Activated naive CD4-positive, alpha-beta T cell treated with anti-CD3 and anti-CD28 coated beads, Interleukin-2, amount 50 U/mL, for 24 hours (primary cell): ENCODE data around the gene C12orf56.
"Not testable (repeated sequence)": the region's sequence is repeated elsewhere in the genome, so short reads cannot be mapped to it uniquely, and the experiment has no call there.

Experiments used
- H3K27ac Mint-ChIP-seq: one replicate; pipeline ENCODE4 v1.8.0; 2021; ENCODE audit warnings: mild to moderate bottlenecking, mixed read lengths
- H3K27me3 Mint-ChIP-seq: one replicate; pipeline ENCODE4 v1.8.0; 2021; ENCODE audit warnings: mixed read lengths
- H3K36me3 Mint-ChIP-seq: one replicate; pipeline ENCODE4 v1.8.0; 2021; ENCODE audit warnings: mixed read lengths
- H3K4me1 Mint-ChIP-seq: one replicate; pipeline ENCODE4 v1.8.0; 2021; ENCODE audit warnings: mixed read lengths
- H3K4me3 Mint-ChIP-seq: one replicate; pipeline ENCODE4 v1.8.0; 2021; ENCODE audit warnings: mild to moderate bottlenecking, mixed read lengths
- H3K9me3 Mint-ChIP-seq: one replicate; pipeline ENCODE4 v1.8.0; 2021; ENCODE audit warnings: mixed read lengths

The C12orf56 gene

GRCh38 chr12:64243809-64244208 is 146.7 kb downstream of the C12orf56 start:
- H3K27me3 Mint-ChIP-seq = no peaks in the 10 kb centered on the region
- H3K4me1 Mint-ChIP-seq = no peaks in the 10 kb centered on the region
- no peaks in the 10 kb centered on the region for H3K36me3 Mint-ChIP-seq
- no peak overlapping the region for H3K27ac Mint-ChIP-seq
- no peaks in the 10 kb centered on the region for H3K9me3 Mint-ChIP-seq
- no peak overlapping the region for H3K4me3 Mint-ChIP-seq

GRCh38 chr12:64240781-64241180 is 149.8 kb downstream of the C12orf56 start:
- Mint-ChIP-seq H3K4me1 (no peaks in the 10 kb centered on the region), H3K4me3 (no peak overlapping the region), H3K27ac (no peak overlapping the region), H3K9me3 (no peaks in the 10 kb centered on the region), H3K27me3 (peaks cover 2% of the 10 kb centered on the region), H3K36me3 (no peaks in the 10 kb centered on the region)

DNA sequence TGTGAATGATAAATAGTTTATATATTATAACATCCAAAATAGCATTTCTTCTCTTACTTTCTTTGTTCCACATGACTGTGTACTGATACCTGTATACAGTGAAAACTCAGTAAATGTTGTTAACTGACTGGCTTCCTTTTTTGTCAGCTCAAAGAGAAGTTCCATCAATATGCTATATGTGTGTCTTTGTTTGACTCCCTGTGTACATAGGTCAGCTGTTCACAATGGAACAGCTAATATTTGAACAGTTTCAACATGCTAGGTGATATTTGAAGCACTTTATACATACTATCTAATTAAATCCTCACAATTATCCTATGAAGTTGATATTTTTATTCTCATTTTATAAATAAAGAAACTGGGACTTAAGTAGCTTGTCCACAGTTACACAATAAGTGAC is 153.2 kb downstream of the C12orf56 start:
- H3K27me3 Mint-ChIP-seq = peaks cover 2% of the 10 kb centered on the region
- H3K4me1 Mint-ChIP-seq = no peaks in the 10 kb centered on the region
- no peak overlapping the region for H3K4me3 Mint-ChIP-seq
- H3K36me3 Mint-ChIP-seq = no peaks in the 10 kb centered on the region
- no peaks in the 10 kb centered on the region for H3K9me3 Mint-ChIP-seq
- H3K27ac Mint-ChIP-seq = no peak overlapping the region

GRCh38 chr12:64236549-64236948 is 154.0 kb downstream of the C12orf56 start:
- H3K4me1 Mint-ChIP-seq = no peaks in the 10 kb centered on the region
- no peak overlapping the region for H3K27ac Mint-ChIP-seq
- H3K36me3 Mint-ChIP-seq = no peaks in the 10 kb centered on the region
- H3K4me3 Mint-ChIP-seq = no peak overlapping the region
- no peaks in the 10 kb centered on the region for H3K9me3 Mint-ChIP-seq
- peaks cover 2% of the 10 kb centered on the region for H3K27me3 Mint-ChIP-seq

DNA sequence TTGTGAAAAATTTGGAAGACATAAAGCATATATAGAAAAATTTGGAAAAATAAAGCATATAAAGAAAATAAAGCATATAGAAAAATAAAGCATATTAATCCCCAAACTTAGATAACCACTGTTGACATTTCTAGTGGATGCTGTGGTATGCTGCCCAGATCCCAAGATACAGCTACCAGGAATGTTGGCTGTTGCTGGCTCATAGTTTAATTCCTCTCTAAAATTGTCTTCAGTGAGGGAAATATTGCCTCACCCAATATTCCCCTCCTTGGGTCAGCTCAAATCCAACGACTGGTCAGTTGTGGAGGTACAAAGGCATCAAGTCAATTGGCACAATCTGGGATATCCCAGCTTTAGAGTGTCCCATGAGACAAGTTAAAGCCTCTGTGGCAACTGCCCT is 158.4 kb downstream of the C12orf56 start:
- no peak overlapping the region for H3K4me3 Mint-ChIP-seq
- H3K27ac Mint-ChIP-seq = no peak overlapping the region
- no peaks in the 10 kb centered on the region for H3K4me1 Mint-ChIP-seq
- peaks cover 3% of the 10 kb centered on the region for H3K27me3 Mint-ChIP-seq
- H3K9me3 Mint-ChIP-seq = no peaks in the 10 kb centered on the region
- peaks cover 3% of the 10 kb centered on the region for H3K36me3 Mint-ChIP-seq

GRCh38 chr12:64229796-64230195 is 160.8 kb downstream of the C12orf56 start:
- no peaks in the 10 kb centered on the region for H3K4me1 Mint-ChIP-seq
- H3K27ac Mint-ChIP-seq = no peak overlapping the region
- peaks cover 3% of the 10 kb centered on the region for H3K36me3 Mint-ChIP-seq
- H3K4me3 Mint-ChIP-seq = no peak overlapping the region
- H3K27me3 Mint-ChIP-seq = peaks cover 1% of the 10 kb centered on the region
- H3K9me3 Mint-ChIP-seq = no peaks in the 10 kb centered on the region

DNA sequence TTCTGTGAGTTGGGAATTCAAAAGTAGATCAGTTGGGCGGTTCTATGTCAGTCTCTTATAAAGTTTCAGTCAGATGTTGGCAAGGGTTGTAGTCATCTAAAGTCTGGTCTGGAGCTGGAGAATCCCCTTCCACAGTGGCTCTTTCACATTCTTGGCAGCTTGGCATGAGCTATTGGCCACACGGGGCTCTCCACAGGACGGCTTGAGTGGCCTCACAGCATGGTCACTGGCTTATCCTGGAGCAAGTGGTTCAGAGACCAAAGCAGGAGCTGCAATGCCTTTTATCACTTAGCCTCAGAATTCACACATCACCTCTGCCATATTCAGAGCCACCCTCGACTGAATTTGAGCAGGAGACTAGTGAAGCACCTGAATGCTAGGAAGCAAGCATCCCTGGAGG is 161.3 kb downstream of the C12orf56 start:
- Mint-ChIP-seq H3K27ac (no peak overlapping the region), H3K4me3 (no peak overlapping the region), H3K4me1 (no peaks in the 10 kb centered on the region), H3K27me3 (peaks cover 1% of the 10 kb centered on the region), H3K9me3 (no peaks in the 10 kb centered on the region), H3K36me3 (peaks cover 3% of the 10 kb centered on the region)

DNA sequence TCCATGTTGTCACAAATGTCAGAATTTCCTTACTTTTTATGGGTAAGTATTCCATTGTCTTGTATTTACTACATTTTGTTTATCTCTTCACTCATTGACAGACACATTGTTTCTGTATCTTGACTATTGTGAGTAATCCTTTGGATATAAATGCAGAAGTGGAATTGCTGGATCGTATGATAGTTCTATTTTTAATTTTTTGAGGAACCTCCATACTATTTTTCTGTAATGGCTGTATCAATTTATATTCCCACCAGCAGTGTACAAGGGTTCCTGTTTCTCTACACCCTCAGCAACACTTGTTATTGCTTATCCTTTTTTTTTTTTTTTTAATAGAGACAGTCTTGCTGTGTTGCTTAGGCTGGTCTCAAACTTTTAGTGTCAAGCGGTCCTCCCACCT is 164.9 kb downstream of the C12orf56 start:
- H3K9me3 Mint-ChIP-seq = no peaks in the 10 kb centered on the region
- peaks cover 1% of the 10 kb centered on the region for H3K27me3 Mint-ChIP-seq
- H3K27ac Mint-ChIP-seq = no peak overlapping the region
- peaks cover 18% of the 10 kb centered on the region for H3K4me1 Mint-ChIP-seq
- no peak overlapping the region for H3K4me3 Mint-ChIP-seq
- peaks cover 4% of the 10 kb centered on the region for H3K36me3 Mint-ChIP-seq

- no peaks in the 10 kb centered on the region for H3K27me3 Mint-ChIP-seq
- peak within 1 kb of the TSS; percentile 100 for H3K27ac Mint-ChIP-seq
- H3K4me1 Mint-ChIP-seq = peaks cover 46% of the 10 kb centered on the region
- peaks cover 1% of the 10 kb centered on the region for H3K36me3 Mint-ChIP-seq
- no peaks in the 10 kb centered on the region for H3K9me3 Mint-ChIP-seq
- H3K4me3 Mint-ChIP-seq = peak within 1 kb of the TSS; percentile 98
Observed at GRCh38 chr12:64222009-64222765, 168.4 kb downstream of the C12orf56 start, which contains the start of gene KICS2. Gene KICS2, minus strand, starts transcription at chr12:64222296. Its CDS starts 59 bp downstream, at chr12:64222237.

DNA sequence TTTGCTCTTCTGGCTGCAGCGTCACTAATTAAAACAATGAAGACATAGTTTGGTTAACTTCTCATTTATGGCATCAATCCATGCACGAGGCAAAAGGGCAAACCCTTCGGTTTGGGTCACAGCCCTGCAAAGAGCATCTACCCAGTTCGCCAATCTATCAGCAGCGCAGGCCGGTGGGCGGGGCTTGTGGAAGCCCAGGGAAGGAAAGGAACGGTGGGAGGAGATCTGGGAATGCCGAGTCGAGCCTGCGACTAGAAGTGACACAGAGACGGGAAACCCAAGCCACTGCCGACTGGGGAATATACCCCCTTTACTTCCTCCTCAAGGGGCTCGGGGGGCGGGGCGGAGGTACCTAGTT is 168.9 kb downstream of the C12orf56 start:
- Mint-ChIP-seq H3K4me3 (peak overlapping the region; percentile 98), H3K27ac (peak overlapping the region; percentile 100), H3K9me3 (no peaks in the 10 kb centered on the region), H3K36me3 (peaks cover 1% of the 10 kb centered on the region), H3K27me3 (no peaks in the 10 kb centered on the region), H3K4me1 (peaks cover 47% of the 10 kb centered on the region)

- H3K36me3 Mint-ChIP-seq = peaks cover 1% of the 10 kb centered on the region
- peaks cover 50% of the 10 kb centered on the region for H3K4me1 Mint-ChIP-seq
- H3K27ac Mint-ChIP-seq = peak overlapping the region; percentile 14
- no peak overlapping the region for H3K4me3 Mint-ChIP-seq
- no peaks in the 10 kb centered on the region for H3K9me3 Mint-ChIP-seq
- no peaks in the 10 kb centered on the region for H3K27me3 Mint-ChIP-seq
Observed at GRCh38 chr12:64220046-64220445, 170.5 kb downstream of the C12orf56 start.

- H3K9me3 Mint-ChIP-seq = no peaks in the 10 kb centered on the region
- H3K36me3 Mint-ChIP-seq = peaks cover 1% of the 10 kb centered on the region
- H3K27ac Mint-ChIP-seq = peak overlapping the region; percentile 6
- peak overlapping the region; percentile 34 for H3K4me3 Mint-ChIP-seq
- peaks cover 50% of the 10 kb centered on the region for H3K4me1 Mint-ChIP-seq
- H3K27me3 Mint-ChIP-seq = no peaks in the 10 kb centered on the region
Observed at GRCh38 chr12:64219145-64219544, 171.4 kb downstream of the C12orf56 start.

- Mint-ChIP-seq H3K9me3 (no peaks in the 10 kb centered on the region), H3K4me1 (peaks cover 50% of the 10 kb centered on the region), H3K36me3 (peaks cover 7% of the 10 kb centered on the region), H3K27me3 (no peaks in the 10 kb centered on the region), H3K27ac (peak overlapping the region; percentile 78), H3K4me3 (peak overlapping the region; percentile 45)
Observed at GRCh38 chr12:64218597-64218996, 172.0 kb downstream of the C12orf56 start.

- H3K36me3 Mint-ChIP-seq, H3K4me3 Mint-ChIP-seq: not testable (repeated sequence)
Observed at GRCh38 chr12:64217643-64218042, 172.9 kb downstream of the C12orf56 start.

GRCh38 chr12:64216239-64216638 is 174.3 kb downstream of the C12orf56 start:
- H3K9me3 Mint-ChIP-seq = no peaks in the 10 kb centered on the region
- H3K27me3 Mint-ChIP-seq = no peaks in the 10 kb centered on the region
- H3K4me1 Mint-ChIP-seq = peaks cover 38% of the 10 kb centered on the region
- no peak overlapping the region for H3K4me3 Mint-ChIP-seq
- no peak overlapping the region for H3K27ac Mint-ChIP-seq
- H3K36me3 Mint-ChIP-seq = peaks cover 17% of the 10 kb centered on the region

More at GRCh38 chr12:64217643-64218042, 172.9 kb downstream of the C12orf56 start:
- not testable (repeated sequence) for H3K27me3 Mint-ChIP-seq, H3K9me3 Mint-ChIP-seq
- Mint-ChIP-seq H3K4me1 (peaks cover 47% of the 10 kb centered on the region), H3K27ac (peak overlapping the region; percentile 81)
